Upper lobe of left lung (tissue), 6 donors: ENCODE measurements around the gene SMAP1. TPM values are rescaled to one million over a fixed set of nuclear protein-coding genes. Genes with fewer than 3 reads are reported as not detected.

ENCODE experiments used
- ATAC-seq, 2 donors: fragments of 200-7000 bp; cut with Tn5 transposase; one replicate each; pipeline ENCODE4 v1.9.1; 2022; ENCODE audit warnings: mild to moderate bottlenecking in 2 of 2, moderate library complexity in 2 of 2; ENCODE audit not compliant: low FRiP score in 2 of 2
- DNase-seq, 2 donors: peaks; one replicate each; pipeline ENCODE4 v3.0.0-alpha.2; 2019 to 2020
- H3K27ac ChIP-seq, 4 donors: fragments of 200-600 bp; sonication (generic); one replicate each; pipeline ENCODE4 v1.5.1; 2016 to 2019
- H3K27me3 ChIP-seq, 4 donors: fragments of 200-600 bp; sonication (generic); one replicate each; pipeline ENCODE4 v1.5.1; 2017 to 2019
- H3K36me3 ChIP-seq, 4 donors: fragments of 200-600 bp; sonication (generic); one replicate each; pipeline ENCODE4 v1.5.1; 2016 to 2019
- H3K4me1 ChIP-seq, 4 donors: fragments of 200-600 bp; sonication (generic); one replicate each; pipeline ENCODE4 v1.5.1; 2018 to 2019
- H3K4me3 ChIP-seq, 4 donors: fragments of 200-600 bp; sonication (generic); one replicate each; pipeline ENCODE4 v1.5.1; 2017 to 2019; ENCODE audit warnings: mild to moderate bottlenecking in 2 of 4, moderate library complexity in 1 of 4
- H3K9me3 ChIP-seq, 4 donors: fragments of 200-600 bp; sonication (generic); one replicate each; pipeline ENCODE4 v1.5.1; 2018 to 2019
- EP300 ChIP-seq, 4 donors: sonication (generic); formaldehyde crosslinking; IDR thresholded peaks; one replicate each; pipeline ENCODE4 v1.5.1; 2017; ENCODE audit warnings: antibody characterized with exemption in 4 of 4, control low read depth in 2 of 4
- POLR2A ChIP-seq, 4 donors: fragments of 450-650 bp; IDR thresholded peaks; one replicate each; pipeline ENCODE4 v1.5.1; 2016 to 2017; ENCODE audit warnings: antibody characterized with exemption in 4 of 4, mild to moderate bottlenecking in 2 of 4
- POLR2AphosphoS5 ChIP-seq, 2 donors: sonication (generic); formaldehyde crosslinking; IDR thresholded peaks; one replicate each; pipeline ENCODE4 v1.5.1; 2017; ENCODE audit warnings: antibody characterized with exemption in 2 of 2
- WGBS, 2 donors: methylation state at CpG; one replicate each; pipeline ENCODE4 v1.1.5; 2017 to 2018; 5-methylcytosine and 5-hydroxymethylcytosine counted together
- total RNA-seq, 6 donors: library from RNA; depleted of rRNA in 4 of 6; stranded (reverse); fragments of >200 nt in 4 of 6; gene quantifications; one replicate each; pipeline versions ENCODE4 v1.1.0 to v1.2.1, GENCODE V29; 2016 to 2021
- TF ChIP-seq, protein P1 (sequence below), 6 experiments: fragments of 450-650 bp in 4 of 6; fragments of 200-600 bp in 2 of 6; sonication (generic) in 2 of 6; IDR thresholded peaks; one replicate each; pipeline ENCODE4 v1.5.1; 2016 to 2019; ENCODE audit warnings: antibody characterized with exemption in 6 of 6
- donor health status: DM: no; HTN: no; CAD: no; lungs with moderate emphysema.
- donor health status: DM: no; HTN: yes; CAD: no; lungs with severe emphysema.

Gene SMAP1
- total RNA-seq, 6 donors from 2014 or later: 16.3 to 34.4 (median 21.7) TPM

DNA sequence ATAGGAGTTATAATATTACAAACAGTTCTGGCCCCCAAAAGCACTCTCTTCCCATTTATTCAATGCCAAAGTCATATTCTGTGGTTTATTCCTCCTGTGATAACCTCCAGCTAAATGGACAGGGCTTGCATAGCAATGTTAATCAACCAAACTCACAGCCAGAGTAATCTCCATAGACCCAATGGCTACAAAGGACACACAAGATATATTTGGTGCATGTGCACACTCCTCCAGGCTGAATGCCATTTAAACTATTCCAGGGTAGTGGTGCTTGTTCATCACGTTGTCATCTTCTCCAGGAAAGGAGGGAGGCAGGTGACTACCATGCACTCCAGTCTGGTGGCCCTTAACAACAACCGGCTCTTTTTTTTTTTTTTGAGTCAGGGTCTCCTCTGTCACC is 232.4 kb downstream of the SMAP1 start:
- TF ChIP-seq EP300 (IDR thresholded peaks at IDR 0.05) (no peak), POLR2AphosphoS5 (IDR thresholded peaks at IDR 0.05) (no peak), POLR2A (IDR thresholded peaks at IDR 0.05) (no peak)
- TF ChIP-seq, protein P1, sequence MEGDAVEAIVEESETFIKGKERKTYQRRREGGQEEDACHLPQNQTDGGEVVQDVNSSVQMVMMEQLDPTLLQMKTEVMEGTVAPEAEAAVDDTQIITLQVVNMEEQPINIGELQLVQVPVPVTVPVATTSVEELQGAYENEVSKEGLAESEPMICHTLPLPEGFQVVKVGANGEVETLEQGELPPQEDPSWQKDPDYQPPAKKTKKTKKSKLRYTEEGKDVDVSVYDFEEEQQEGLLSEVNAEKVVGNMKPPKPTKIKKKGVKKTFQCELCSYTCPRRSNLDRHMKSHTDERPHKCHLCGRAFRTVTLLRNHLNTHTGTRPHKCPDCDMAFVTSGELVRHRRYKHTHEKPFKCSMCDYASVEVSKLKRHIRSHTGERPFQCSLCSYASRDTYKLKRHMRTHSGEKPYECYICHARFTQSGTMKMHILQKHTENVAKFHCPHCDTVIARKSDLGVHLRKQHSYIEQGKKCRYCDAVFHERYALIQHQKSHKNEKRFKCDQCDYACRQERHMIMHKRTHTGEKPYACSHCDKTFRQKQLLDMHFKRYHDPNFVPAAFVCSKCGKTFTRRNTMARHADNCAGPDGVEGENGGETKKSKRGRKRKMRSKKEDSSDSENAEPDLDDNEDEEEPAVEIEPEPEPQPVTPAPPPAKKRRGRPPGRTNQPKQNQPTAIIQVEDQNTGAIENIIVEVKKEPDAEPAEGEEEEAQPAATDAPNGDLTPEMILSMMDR (IDR thresholded peaks at IDR 0.05): no peak
- H3K4me3 ChIP-seq: no peak overlapping the region
- no peak overlapping the region for H3K27ac ChIP-seq
- WGBS, 2 donors: 55 to 70% methylated on average over 2 of the region's 2 CpGs
- H3K36me3 ChIP-seq: no peaks in the 10 kb centered on the region
- no peak for ATAC-seq
- no peaks in the 10 kb centered on the region for H3K4me1 ChIP-seq
- DNase-seq: no peak
- H3K27me3 ChIP-seq: no peaks in the 10 kb centered on the region
- no peaks in the 10 kb centered on the region for H3K9me3 ChIP-seq

DNA sequence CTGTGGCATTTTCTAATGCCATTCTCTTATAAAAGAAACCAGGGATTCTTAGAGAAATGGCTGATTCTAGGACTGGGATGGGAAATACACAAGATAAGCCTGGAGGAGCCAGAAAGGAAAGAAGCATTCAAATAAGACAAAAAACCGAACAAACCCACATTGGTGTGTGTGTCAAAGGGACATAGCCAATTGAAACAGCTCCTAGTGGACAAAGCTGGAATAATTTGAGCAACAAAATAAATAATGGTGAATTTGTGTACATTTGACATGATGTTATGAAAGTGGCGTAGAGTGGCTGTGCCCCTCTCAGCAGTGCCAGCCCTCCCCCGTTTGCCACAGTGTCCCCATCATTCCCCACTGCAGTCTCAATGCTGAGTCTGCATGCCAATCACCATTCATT is 233.6 kb downstream of the SMAP1 start:
- H3K27me3 ChIP-seq: no peaks in the 10 kb centered on the region
- WGBS, 2 donors: 73 to 80% methylated on average over 3 of the region's 3 CpGs
- no peak for ATAC-seq
- DNase-seq: no peak
- H3K9me3 ChIP-seq: no peaks in the 10 kb centered on the region
- TF ChIP-seq POLR2AphosphoS5 (IDR thresholded peaks at IDR 0.05) (no peak), POLR2A (IDR thresholded peaks at IDR 0.05) (no peak), EP300 (IDR thresholded peaks at IDR 0.05) (no peak)
- TF ChIP-seq, protein P1 (IDR thresholded peaks at IDR 0.05): no peak
- no peak overlapping the region for H3K27ac ChIP-seq
- no peaks in the 10 kb centered on the region for H3K36me3 ChIP-seq
- H3K4me1 ChIP-seq: no peaks in the 10 kb centered on the region
- no peak overlapping the region for H3K4me3 ChIP-seq

GRCh38 chr6:70903665-70904452 is 236.2 kb downstream of the SMAP1 start:
- Histone ChIP-seq H3K27ac (no peak overlapping the region), H3K36me3 (no peaks in the 10 kb centered on the region), H3K9me3 (no peaks in the 10 kb centered on the region), H3K4me1 (no peaks in the 10 kb centered on the region), H3K27me3 (no peaks in the 10 kb centered on the region), H3K4me3 (no peak overlapping the region)
- ATAC-seq (no peak), DNase-seq (no peak)
- 65 to 69% methylated on average over 2 of the region's 2 CpGs for WGBS, 2 donors
- TF ChIP-seq POLR2AphosphoS5 (IDR thresholded peaks at IDR 0.05): no peak
- TF ChIP-seq, protein P1 (IDR thresholded peaks at IDR 0.05): no peak
- TF ChIP-seq POLR2A (IDR thresholded peaks at IDR 0.05): no peak
- no peak for TF ChIP-seq EP300 (IDR thresholded peaks at IDR 0.05)

DNA sequence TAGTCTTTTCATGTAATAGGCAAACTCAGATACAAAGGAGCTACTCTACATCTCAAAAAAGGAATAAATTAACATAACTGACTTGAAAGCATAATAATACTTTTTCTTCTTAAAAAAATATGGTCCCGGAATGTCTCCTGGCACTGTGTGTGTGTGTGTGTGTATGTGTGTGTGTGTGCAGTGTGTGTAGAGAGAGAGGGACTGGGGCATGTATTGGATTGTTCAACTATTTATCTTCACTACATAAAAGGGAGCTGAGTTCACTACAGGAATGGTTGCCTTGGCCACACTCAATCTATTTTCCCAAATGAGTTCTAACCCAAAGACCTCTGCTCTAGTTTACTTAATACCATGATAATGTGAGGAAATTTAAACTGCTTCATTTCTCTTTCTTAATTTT is 238.1 kb downstream of the SMAP1 start:
- TF ChIP-seq POLR2AphosphoS5 (IDR thresholded peaks at IDR 0.05): no peak
- TF ChIP-seq, protein P1 (IDR thresholded peaks at IDR 0.05): no peak
- TF ChIP-seq EP300 (IDR thresholded peaks at IDR 0.05): no peak
- TF ChIP-seq POLR2A (IDR thresholded peaks at IDR 0.05): no peak
- DNase-seq: no peak
- H3K27me3 ChIP-seq: no peaks in the 10 kb centered on the region
- WGBS, 2 donors: 75 to 85% methylated on average over 1 of the region's 1 CpG
- no peak overlapping the region for H3K4me3 ChIP-seq
- H3K27ac ChIP-seq: no peak overlapping the region
- no peaks in the 10 kb centered on the region for H3K9me3 ChIP-seq
- no peaks in the 10 kb centered on the region for H3K4me1 ChIP-seq
- no peak for ATAC-seq
- no peaks in the 10 kb centered on the region for H3K36me3 ChIP-seq

Other genes with a start within 250 kb of the SMAP1 start
- gene SDHAF4, start 101.0 kb upstream of the SMAP1 start, total RNA-seq: 10 to 100 TPM in 3 of 6 donors, 1 to 10 TPM in 3; 5.2 to 14.2 (median 8.8) TPM